H9 (cell line): ENCODE data around the gene SLC35B4. TPM values are rescaled to one million over a fixed set of nuclear protein-coding genes. Genes with fewer than 3 reads are reported as not detected.

Source experiments
- DNase-seq: peaks from one replicate; pipeline ENCODE4 v3.0.0-alpha.2; 2017
- H2AFZ ChIP-seq: one replicate; pipeline ENCODE4 v1.6.1; 2013; ENCODE audit warnings: mild to moderate bottlenecking, low read length, control low read depth, moderate library complexity
- H2AK5ac ChIP-seq: 2 replicates; pipeline ENCODE4 v1.6.1; 2013; ENCODE audit warnings: low read length, control low read depth, mixed read lengths; ENCODE audit not compliant: insufficient read length
- H2BK120ac ChIP-seq: one replicate; pipeline ENCODE4 v1.6.1; 2013; ENCODE audit warnings: low read depth, mild to moderate bottlenecking, low read length, control low read depth, inconsistent platforms; ENCODE audit not compliant: poor library complexity, severe bottlenecking
- H2BK12ac ChIP-seq: 2 replicates; pipeline ENCODE4 v1.6.1; 2013; ENCODE audit warnings: low read length, control low read depth, mixed read lengths, low read depth; ENCODE audit not compliant: insufficient read length
- H2BK15ac ChIP-seq: 2 replicates; pipeline ENCODE4 v1.6.1; 2013; ENCODE audit warnings: low read depth, low read length, control low read depth
- H2BK20ac ChIP-seq: one replicate; pipeline ENCODE4 v1.6.1; 2013; ENCODE audit warnings: low read depth, mild to moderate bottlenecking, low read length, control low read depth, inconsistent platforms; ENCODE audit not compliant: poor library complexity, severe bottlenecking
- H2BK5ac ChIP-seq: 2 replicates; pipeline ENCODE4 v1.6.1; 2013; ENCODE audit warnings: low read length, control low read depth, mixed read lengths; ENCODE audit not compliant: insufficient read length
- H3K14ac ChIP-seq: 2 replicates; pipeline ENCODE4 v1.6.1; 2013; ENCODE audit warnings: low read length, control low read depth; ENCODE audit not compliant: insufficient read depth
- H3K18ac ChIP-seq: 2 replicates; pipeline ENCODE4 v1.6.1; 2013; ENCODE audit warnings: low read depth, mild to moderate bottlenecking, mixed read lengths, low read length, control low read depth; ENCODE audit not compliant: insufficient read length
- H3K23ac ChIP-seq: 2 replicates; pipeline ENCODE4 v1.6.1; 2013; ENCODE audit warnings: low read length, control low read depth, mixed read lengths, low read depth; ENCODE audit not compliant: insufficient read length
- H3K23me2 ChIP-seq: 2 replicates; pipeline ENCODE4 v1.6.1; 2013; ENCODE audit warnings: low read depth, mild to moderate bottlenecking, mixed read lengths, low read length, control low read depth; ENCODE audit not compliant: insufficient read length, poor library complexity, severe bottlenecking
- H3K27ac ChIP-seq: 2 replicates; pipeline ENCODE4 v1.5.1; 2013; ENCODE audit warnings: low read length, control low read depth, mixed read lengths, low read depth; ENCODE audit not compliant: insufficient read length
- H3K27me3 ChIP-seq: 2 replicates; pipeline ENCODE4 v1.6.1; 2013; ENCODE audit warnings: low read length, control low read depth, inconsistent platforms; ENCODE audit not compliant: insufficient read depth
- H3K4ac ChIP-seq: 2 replicates; pipeline ENCODE4 v1.6.1; 2013; ENCODE audit warnings: low read depth, mild to moderate bottlenecking, control low read depth, inconsistent platforms, low read length, moderate library complexity
- H3K4me1 ChIP-seq: 2 replicates; pipeline ENCODE4 v1.6.1; 2013; ENCODE audit warnings: low read length, control low read depth, inconsistent platforms; ENCODE audit not compliant: insufficient read depth
- H3K4me2 ChIP-seq: 2 replicates; pipeline ENCODE4 v1.6.1; 2013; ENCODE audit warnings: low read length, control low read depth, mixed read lengths; ENCODE audit not compliant: insufficient read length, insufficient read depth
- H3K56ac ChIP-seq: 2 replicates; pipeline ENCODE4 v1.6.1; 2013; ENCODE audit warnings: low read depth, mild to moderate bottlenecking, mixed read lengths, low read length, control low read depth; ENCODE audit not compliant: insufficient read length
- H3K79me1 ChIP-seq: 2 replicates; pipeline ENCODE4 v1.6.1; 2013; ENCODE audit warnings: low read depth, mild to moderate bottlenecking, moderate library complexity, low read length, control low read depth, inconsistent platforms; ENCODE audit not compliant: insufficient read depth, poor library complexity, severe bottlenecking
- H3K79me2 ChIP-seq: 2 replicates; pipeline ENCODE4 v1.6.1; 2013; ENCODE audit warnings: low read length, control low read depth, inconsistent platforms; ENCODE audit not compliant: insufficient read depth
- H3K9ac ChIP-seq: 2 replicates; pipeline ENCODE4 v1.6.1; 2013; ENCODE audit warnings: low read length, control low read depth, mixed read lengths; ENCODE audit not compliant: insufficient read length; ENCODE audit errors: extremely low read depth
- H3K9me3 ChIP-seq: one replicate; pipeline ENCODE4 v1.6.1; 2013; ENCODE audit warnings: low read depth, low read length, inconsistent platforms; ENCODE audit not compliant: control insufficient read depth
- H3T11ph ChIP-seq: one replicate; pipeline ENCODE4 v1.6.1; 2013; ENCODE audit warnings: mild to moderate bottlenecking, low read length, control low read depth, inconsistent platforms
- H4K20me1 ChIP-seq: one replicate; pipeline ENCODE4 v1.6.1; 2013; ENCODE audit not compliant: control insufficient read depth, insufficient read length, insufficient read depth
- H4K5ac ChIP-seq: 2 replicates; pipeline ENCODE4 v1.6.1; 2013; ENCODE audit warnings: low read depth, mild to moderate bottlenecking, mixed read lengths, low read length, control low read depth; ENCODE audit not compliant: insufficient read length
- H4K8ac ChIP-seq: replicated peaks from 2 replicates; pipeline ENCODE4 v1.6.1; 2013; ENCODE audit warnings: low read length, control low read depth, mixed read lengths, low read depth; ENCODE audit not compliant: insufficient read length
- H4K91ac ChIP-seq: 2 replicates; pipeline ENCODE4 v1.6.1; 2013; ENCODE audit warnings: low read depth, mild to moderate bottlenecking, moderate library complexity, mixed read lengths, low read length, control low read depth; ENCODE audit not compliant: insufficient read length
- H3K27ac Mint-ChIP-seq, 3 experiments: 2 replicates in 2 of 3; 3 replicates in 1 of 3; pipeline ENCODE4 v1.8.0; 2020 to 2021; ENCODE audit warnings: mixed read lengths in 3 of 3, mild to moderate bottlenecking in 1 of 3, moderate library complexity in 1 of 3
- H3K27me3 Mint-ChIP-seq: 2 replicates; pipeline ENCODE4 v1.8.0; 2021; ENCODE audit warnings: low read depth, mild to moderate bottlenecking, moderate library complexity, mixed read lengths
- H3K36me3 Mint-ChIP-seq, 3 experiments: 2 replicates in 2 of 3; 3 replicates in 1 of 3; pipeline ENCODE4 v1.8.0; 2020 to 2021; ENCODE audit warnings: low read depth in 3 of 3, mixed read lengths in 3 of 3; ENCODE audit not compliant: insufficient read depth in 1 of 3
- H3K4me1 Mint-ChIP-seq, 2 experiments: 2 replicates each; pipeline ENCODE4 v1.8.0; 2020; ENCODE audit warnings: mixed read lengths in 2 of 2
- H3K4me3 Mint-ChIP-seq, 2 experiments: 2 replicates in 1 of 2; 3 replicates in 1 of 2; pipeline ENCODE4 v1.8.0; 2020 to 2021; ENCODE audit warnings: mild to moderate bottlenecking in 2 of 2, mixed read lengths in 2 of 2, moderate library complexity in 1 of 2
- H3K9me3 Mint-ChIP-seq, 2 experiments: 2 replicates in 1 of 2; 3 replicates in 1 of 2; pipeline ENCODE4 v1.8.0; 2020; ENCODE audit warnings: mild to moderate bottlenecking in 2 of 2, mixed read lengths in 2 of 2, moderate library complexity in 1 of 2
- WGBS: extraction: QIAGEN DNeasy Blood & Tissue Kit; methylation state at CpG from one replicate; pipeline ENCODE4 v1.1.7; 2013; ENCODE audit warnings: missing lambda C conversion rate, low lambda C conversion rate, mixed read lengths; ENCODE audit not compliant: insufficient read length; ENCODE audit errors: extremely low coverage; 5-methylcytosine and 5-hydroxymethylcytosine counted together
- total RNA-seq: library from RNA; stranded (reverse); gene quantifications from 2 replicates; pipeline ENCODE4 v1.2.1, GENCODE V29; 2021
- TF ChIP-seq, protein P1 (sequence below): fragments of 200-600 bp; sonication (generic); conservative IDR thresholded peaks from 3 replicates; pipeline ENCODE4 v1.8.0; 2021; ENCODE audit warnings: antibody characterized with exemption, mild to moderate bottlenecking

Gene SLC35B4
- total RNA-seq, 1 experiment from 2014 or later = 33.4 TPM

DNA sequence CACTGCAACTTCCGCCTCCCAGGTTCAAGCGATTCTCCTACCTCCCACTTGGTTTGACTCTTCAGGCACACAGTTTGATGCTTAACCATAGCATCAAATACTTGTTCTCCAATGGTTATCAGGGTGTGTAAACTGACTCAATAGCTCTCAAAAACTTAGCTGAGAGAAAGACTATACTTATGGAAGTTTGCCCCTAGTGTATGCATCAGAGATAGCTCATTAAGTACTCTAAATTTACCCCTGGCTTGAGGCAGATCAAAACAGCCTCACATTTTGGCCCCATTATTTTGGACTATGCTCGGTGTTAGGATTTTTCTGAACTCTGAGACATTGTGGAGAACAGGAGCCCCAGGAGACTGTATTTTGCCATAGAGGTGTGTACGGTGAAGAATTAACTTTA is 40.8 kb upstream of the SLC35B4 start:
- Histone ChIP-seq H3K27ac (no peak overlapping the region), H3K79me2 (no peaks in the 10 kb centered on the region), H3T11ph (no peak overlapping the region), H3K79me1 (no peaks in the 10 kb centered on the region), H2AFZ (no peak overlapping the region), H2BK12ac (no peak overlapping the region), H3K18ac (no peak overlapping the region), H3K9me3 (no peaks in the 10 kb centered on the region), H4K5ac (no peak overlapping the region), H2BK15ac (no peak overlapping the region), H3K23me2 (no peaks in the 10 kb centered on the region), H3K23ac (no peak overlapping the region), H3K4me2 (no peak overlapping the region), H3K4me1 (no peaks in the 10 kb centered on the region), H4K8ac (no peak overlapping the region), H3K27me3 (no peaks in the 10 kb centered on the region), H2BK120ac (no peak overlapping the region), H3K14ac (no peak overlapping the region), H3K9ac (no peak overlapping the region), H2BK5ac (no peak overlapping the region), H2AK5ac (no peak overlapping the region), H3K56ac (no peak overlapping the region), H2BK20ac (no peak overlapping the region), H4K20me1 (no peaks in the 10 kb centered on the region), H4K91ac (no peak overlapping the region), H3K4ac (no peak overlapping the region)
- no peak overlapping the region for H3K4me3 Mint-ChIP-seq
- DNase-seq = no peak
- no peaks in the 10 kb centered on the region; a peak in 1 of 7 replicates for H3K36me3 Mint-ChIP-seq
- H3K4me1 Mint-ChIP-seq = no peaks in the 10 kb centered on the region
- peaks cover 13% of the 10 kb centered on the region for H3K27me3 Mint-ChIP-seq
- WGBS = no CpG with 5 or more reads among the region's 4 CpGs
- TF ChIP-seq, protein P1, sequence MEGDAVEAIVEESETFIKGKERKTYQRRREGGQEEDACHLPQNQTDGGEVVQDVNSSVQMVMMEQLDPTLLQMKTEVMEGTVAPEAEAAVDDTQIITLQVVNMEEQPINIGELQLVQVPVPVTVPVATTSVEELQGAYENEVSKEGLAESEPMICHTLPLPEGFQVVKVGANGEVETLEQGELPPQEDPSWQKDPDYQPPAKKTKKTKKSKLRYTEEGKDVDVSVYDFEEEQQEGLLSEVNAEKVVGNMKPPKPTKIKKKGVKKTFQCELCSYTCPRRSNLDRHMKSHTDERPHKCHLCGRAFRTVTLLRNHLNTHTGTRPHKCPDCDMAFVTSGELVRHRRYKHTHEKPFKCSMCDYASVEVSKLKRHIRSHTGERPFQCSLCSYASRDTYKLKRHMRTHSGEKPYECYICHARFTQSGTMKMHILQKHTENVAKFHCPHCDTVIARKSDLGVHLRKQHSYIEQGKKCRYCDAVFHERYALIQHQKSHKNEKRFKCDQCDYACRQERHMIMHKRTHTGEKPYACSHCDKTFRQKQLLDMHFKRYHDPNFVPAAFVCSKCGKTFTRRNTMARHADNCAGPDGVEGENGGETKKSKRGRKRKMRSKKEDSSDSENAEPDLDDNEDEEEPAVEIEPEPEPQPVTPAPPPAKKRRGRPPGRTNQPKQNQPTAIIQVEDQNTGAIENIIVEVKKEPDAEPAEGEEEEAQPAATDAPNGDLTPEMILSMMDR = peak; percentile 36; the same call in 2 of the 3 replicates
- no peak overlapping the region for H3K27ac Mint-ChIP-seq
- peaks cover 0 to 3% of the 10 kb centered on the region in 2 experiments; a peak in 1 of 5 replicates for H3K9me3 Mint-ChIP-seq
